ENCODE measurements around the gene ZNF664. TPM values are rescaled to one million over a fixed set of nuclear protein-coding genes. Genes with fewer than 3 reads are reported as not detected.

ZNF664 gene
- total RNA-seq, 1 donor from 2014 or later: 48.7 TPM

- DNase-seq (ENCODE audit: extremely low read depth, low read depth, low spot score): no peak
Observed at GRCh38 chr12:124027753-124028554, 54.9 kb downstream of the ZNF664 start.

GRCh38 chr12:124028555-124028925 is 55.5 kb downstream of the ZNF664 start:
- DNase-seq (ENCODE audit: extremely low read depth, low read depth, low spot score): no peak

DNA sequence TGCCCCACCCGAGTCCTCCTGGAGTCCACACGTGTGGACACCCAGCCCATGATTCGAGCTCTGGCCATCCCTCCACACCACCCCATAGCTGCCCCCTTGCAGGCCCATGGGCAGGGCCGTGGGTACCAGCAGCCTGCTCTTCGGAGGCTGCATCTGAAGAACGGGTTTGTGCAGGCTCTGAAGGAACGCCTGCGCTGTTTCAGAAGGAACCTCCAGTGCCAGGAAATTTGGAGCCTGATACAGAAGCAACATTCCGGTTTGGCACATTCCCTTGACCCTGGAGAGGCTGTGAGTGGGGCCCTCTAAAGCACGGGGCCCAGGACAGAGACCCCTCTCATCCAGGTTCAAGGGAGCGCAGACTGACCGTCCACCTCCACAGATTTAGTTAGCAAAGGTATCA is 57.0 kb downstream of the ZNF664 start:
- no peak for DNase-seq (ENCODE audit: extremely low read depth, low read depth, low spot score)

- DNase-seq (ENCODE audit: extremely low read depth, low read depth, low spot score): no peak
Observed at GRCh38 chr12:124030510-124030909, 57.5 kb downstream of the ZNF664 start.

DNA sequence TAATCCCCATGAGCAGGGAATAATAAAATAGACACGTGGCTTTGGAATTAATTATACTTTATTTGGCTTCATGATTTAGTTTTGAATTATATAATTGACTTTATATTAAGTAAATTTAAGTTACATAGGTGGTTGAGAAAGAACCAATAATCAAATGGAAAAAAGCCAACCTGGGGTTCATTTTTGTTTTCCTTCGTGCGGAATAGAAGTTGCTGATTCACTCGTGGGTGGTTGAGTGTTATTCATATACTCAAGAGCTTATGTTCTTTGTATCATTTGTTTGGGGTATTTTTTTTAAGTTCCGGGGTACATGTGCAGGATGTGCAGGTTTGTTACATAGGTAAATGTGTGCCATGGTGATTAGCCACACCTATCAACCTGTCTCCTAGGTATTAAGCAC is 58.0 kb downstream of the ZNF664 start:
- no peak for DNase-seq (ENCODE audit: extremely low read depth, low read depth, low spot score)

DNA sequence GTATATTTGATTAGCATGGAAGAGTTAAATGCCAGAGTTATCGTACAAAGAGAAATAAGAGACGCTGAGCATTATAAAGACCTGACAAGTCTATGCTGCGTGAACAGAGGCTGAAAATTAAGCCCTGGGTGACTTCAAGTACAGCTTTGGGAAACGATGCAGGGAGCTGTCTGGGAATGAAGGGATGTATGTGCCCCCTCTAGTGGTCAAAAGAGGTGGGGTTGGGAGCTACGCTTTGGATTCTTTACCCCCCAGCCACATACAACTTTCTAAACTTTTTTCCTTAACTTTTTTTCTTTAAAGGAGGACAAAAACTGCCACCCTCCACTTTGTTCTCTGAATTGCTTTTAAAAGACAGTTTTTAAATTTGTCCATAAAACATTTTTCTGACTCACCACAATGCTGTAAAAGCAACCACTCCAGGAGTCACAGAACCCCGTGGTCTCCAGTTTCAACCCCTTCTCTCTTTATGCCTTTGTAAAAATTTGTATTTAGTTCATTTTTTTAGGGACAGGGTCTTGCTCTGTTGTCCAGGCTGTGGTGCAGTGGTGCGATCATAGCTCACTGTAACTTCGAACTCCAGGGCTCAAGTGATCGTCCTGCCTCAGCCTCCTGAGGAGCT is 59.4 kb downstream of the ZNF664 start:
- DNase-seq (ENCODE audit: extremely low read depth, low read depth, low spot score): no peak

- DNase-seq (ENCODE audit: extremely low read depth, low read depth, low spot score): no peak
Observed at GRCh38 chr12:124033859-124034258, 60.8 kb downstream of the ZNF664 start.

DNA sequence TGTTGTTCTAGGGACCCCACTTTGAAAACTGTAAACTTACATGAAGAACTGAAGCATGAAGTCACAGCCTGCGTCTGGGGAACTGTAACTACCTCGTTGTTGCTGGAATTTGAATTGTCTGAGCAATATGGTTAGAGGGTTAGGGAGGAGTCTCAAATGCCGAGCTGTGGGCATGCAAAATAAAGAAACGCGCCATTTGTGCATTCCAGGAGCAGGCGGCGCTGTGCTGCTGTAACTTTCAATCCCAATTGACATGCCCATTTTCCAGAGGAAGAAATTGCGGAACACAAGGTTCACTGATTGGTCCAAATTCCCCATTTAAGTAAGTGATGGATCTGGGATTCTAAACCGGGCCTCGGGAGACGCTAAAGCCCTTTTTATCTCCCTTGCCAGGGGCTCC is 61.3 kb downstream of the ZNF664 start:
- no peak for DNase-seq (ENCODE audit: extremely low read depth, low read depth, low spot score)

DNA sequence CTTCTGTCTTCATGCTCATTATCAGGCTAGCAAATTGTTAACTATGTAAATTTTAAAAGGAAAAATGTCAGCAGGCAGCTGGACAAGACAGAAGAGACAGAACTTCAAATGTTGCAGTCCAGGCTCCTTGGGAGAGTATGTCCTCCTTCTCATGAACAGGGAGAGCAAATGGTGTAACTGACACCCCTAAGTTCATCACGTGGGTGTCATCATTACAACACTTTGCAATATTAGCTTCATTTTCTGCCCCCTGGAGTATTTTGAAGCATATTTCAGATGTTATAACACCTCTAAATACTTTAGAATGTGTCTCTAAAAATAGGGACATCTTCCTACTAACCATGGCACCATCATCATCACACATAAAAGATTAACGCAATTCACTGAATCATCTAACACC is 62.1 kb downstream of the ZNF664 start:
- no peak for DNase-seq (ENCODE audit: extremely low read depth, low read depth, low spot score)

- DNase-seq (ENCODE audit: extremely low read depth, low read depth, low spot score): no peak
Observed at GRCh38 chr12:124036171-124036598, 63.2 kb downstream of the ZNF664 start.

DNA sequence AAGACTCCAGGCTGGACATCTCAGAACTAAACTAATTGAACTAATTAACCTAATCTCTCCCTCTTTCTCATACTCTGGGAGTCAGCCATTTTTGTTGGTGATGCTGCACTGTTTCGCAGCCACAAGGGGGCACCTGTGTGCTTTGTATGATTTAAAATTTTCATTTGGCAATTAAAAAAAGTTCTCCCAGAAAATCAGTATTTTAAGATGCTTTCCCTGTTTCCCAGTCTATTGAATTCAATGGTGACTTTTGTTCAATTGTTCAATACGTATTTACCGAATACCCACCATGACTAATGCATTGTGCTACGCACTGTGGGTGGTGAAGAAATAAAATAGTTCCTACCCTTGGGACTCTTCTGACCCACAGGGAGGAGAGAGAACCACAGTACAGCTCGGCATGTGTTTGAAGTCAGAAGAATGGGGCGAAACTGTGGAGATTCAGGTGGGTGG is 63.7 kb downstream of the ZNF664 start:
- no peak for DNase-seq (ENCODE audit: extremely low read depth, low read depth, low spot score)

DNA sequence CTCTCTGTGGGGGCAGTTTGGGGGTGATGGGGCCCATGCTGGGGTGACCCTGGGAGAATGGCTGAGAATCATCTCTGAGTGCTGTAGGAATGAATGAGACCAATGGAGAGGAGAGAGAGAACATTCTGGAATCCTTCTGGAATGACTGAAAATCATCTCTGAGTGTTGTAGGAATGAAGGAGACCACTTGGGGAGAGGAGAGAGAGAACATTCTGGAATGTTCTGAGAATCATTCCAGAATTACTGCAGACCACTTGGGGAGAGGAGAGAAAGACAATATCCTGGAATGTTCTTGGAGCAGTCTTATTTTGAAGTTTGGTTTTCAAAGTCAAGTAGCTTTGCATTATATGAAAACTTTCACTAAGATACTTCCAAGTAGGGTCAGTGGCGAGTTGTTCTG is 64.3 kb downstream of the ZNF664 start:
- no peak for DNase-seq (ENCODE audit: extremely low read depth, low read depth, low spot score)

DNA sequence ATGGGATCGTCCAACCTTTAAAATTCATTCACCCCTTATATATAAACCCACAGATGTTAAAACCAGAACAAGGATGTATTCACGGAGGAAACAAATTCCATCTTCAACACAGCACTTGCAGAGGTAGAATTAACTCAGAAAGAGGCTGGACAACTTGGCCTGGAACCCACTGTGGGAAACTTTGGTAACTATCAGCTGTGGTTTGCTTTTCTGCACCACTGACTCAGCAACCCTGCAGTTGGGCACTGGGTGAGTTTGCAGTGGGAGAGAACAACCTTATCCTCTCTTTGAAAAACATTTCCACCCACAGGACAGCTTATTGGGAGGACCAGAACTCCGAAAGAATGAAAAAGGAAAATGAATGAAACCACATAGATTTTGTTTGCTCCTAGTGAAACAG is 66.3 kb downstream of the ZNF664 start:
- no peak for DNase-seq (ENCODE audit: extremely low read depth, low read depth, low spot score)

DNA sequence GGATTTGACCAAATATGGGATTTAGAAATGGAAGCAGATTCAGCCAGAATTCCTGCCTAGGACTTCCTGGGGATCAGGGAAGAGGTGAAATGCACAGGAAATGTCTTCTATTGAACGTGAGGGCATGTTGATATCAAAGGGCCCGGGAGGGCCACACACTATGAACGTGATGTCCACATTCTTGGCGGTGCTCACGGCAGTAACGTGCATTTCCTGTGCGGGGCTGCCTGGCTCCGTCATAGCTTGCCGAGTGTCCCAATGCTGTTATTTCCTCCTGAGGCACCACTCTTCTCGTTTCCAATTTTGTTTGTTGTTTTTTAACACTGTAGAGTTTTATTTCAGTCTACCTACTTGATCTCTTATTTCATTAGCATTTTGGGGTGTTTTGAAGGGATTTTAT is 67.3 kb downstream of the ZNF664 start:
- peak; percentile 42 for DNase-seq (ENCODE audit: extremely low read depth, low read depth, low spot score)

DNA sequence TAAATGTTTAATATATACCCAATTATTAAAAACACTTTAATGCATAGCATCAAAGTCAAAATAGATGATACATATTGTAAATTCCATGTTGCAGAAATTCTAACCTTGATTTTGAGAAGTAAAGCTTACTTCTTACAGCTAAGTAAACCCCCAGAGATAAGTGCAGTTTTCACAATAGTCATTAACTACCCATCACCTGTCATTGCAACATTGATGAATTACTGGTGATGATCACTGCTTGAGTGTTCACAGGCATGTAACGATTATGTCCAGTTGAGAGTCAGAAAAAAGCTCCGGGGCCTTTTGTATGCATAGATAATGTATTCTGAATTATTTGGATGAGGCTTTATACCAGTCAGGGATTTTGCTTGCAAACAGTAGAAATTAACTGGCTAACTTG is 67.7 kb downstream of the ZNF664 start:
- no peak for DNase-seq (ENCODE audit: extremely low read depth, low read depth, low spot score)

DNA sequence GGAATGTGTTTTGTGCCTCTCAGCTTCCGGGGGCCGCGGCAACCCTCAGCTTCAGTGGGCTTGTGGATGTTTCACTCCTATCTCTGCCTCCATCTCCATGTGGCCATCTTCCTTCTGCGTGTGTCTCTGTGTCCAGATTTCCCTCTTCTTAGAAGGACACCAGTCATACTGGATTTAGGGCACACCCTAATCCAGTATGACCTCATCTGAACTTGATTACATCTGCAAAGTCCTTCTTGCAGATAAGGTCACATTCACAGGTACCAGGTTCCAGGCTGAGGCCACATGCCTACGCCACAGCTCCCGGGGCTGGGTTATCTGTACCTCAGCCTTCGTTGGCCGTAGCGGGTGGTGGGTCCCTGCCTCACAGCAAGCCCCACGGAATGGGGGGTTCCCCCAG is 68.9 kb downstream of the ZNF664 start:
- DNase-seq (ENCODE audit: extremely low read depth, low read depth, low spot score): no peak

GRCh38 chr12:124044021-124044420 is 71.0 kb downstream of the ZNF664 start:
- no peak for DNase-seq (ENCODE audit: extremely low read depth, low read depth, low spot score)

GRCh38 chr12:124044809-124045321 is 71.8 kb downstream of the ZNF664 start:
- DNase-seq (ENCODE audit: extremely low read depth, low read depth, low spot score): no peak

- DNase-seq (ENCODE audit: extremely low read depth, low read depth, low spot score): no peak
Observed at GRCh38 chr12:124045671-124046455, 72.8 kb downstream of the ZNF664 start.

DNA sequence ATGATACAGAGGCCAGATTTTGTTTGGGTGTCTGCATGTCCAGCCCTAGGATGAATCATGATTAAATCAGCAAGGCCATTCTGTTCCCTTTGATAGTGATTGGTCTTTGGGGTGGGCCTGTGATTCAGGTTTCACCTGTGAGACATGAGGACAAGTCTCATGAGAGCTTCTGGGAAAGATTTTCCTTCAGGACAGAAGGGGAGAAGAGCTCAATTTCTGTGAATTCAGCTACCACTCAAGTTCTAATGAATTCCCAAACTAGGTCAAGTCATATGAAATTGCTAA is 73.4 kb downstream of the ZNF664 start:
- DNase-seq (ENCODE audit: extremely low read depth, low read depth, low spot score): no peak

GRCh38 chr12:124047045-124047566 is 74.1 kb downstream of the ZNF664 start:
- no peak for DNase-seq (ENCODE audit: extremely low read depth, low read depth, low spot score)
